WERI-Rb-1 (cell line): ENCODE data around the gene CXADR.
A peak's percentile ranks its signal among the peaks of the same experiment; 100 is the strongest.

Experiments
- DNase-seq: peaks from one replicate; pipeline ENCODE4 v3.0.0-alpha.2; 2020
- H3K27ac ChIP-seq: fragments of 250-450 bp; sonication (Bioruptor Pico); 2 replicates; pipeline ENCODE4 v1.5.1; 2020; ENCODE audit warnings: mild to moderate bottlenecking, moderate library complexity
- H3K27me3 ChIP-seq: fragments of 250-450 bp; sonication (Bioruptor Pico); 2 replicates; pipeline ENCODE4 v1.5.1; 2021; ENCODE audit warnings: mild to moderate bottlenecking, low read depth, moderate library complexity; ENCODE audit not compliant: insufficient read depth, severe bottlenecking
- H3K36me3 ChIP-seq: fragments of 250-450 bp; sonication (Bioruptor Pico); 2 replicates; pipeline ENCODE4 v1.5.1; 2020; ENCODE audit warnings: mild to moderate bottlenecking, moderate library complexity
- H3K4me3 ChIP-seq: 2 replicates; pipeline ENCODE4 v1.5.1; 2011; ENCODE audit warnings: low read depth, mild to moderate bottlenecking, control low read depth, low read length
- H3K9me3 ChIP-seq: fragments of 250-450 bp; sonication (Bioruptor Pico); 2 replicates; pipeline ENCODE4 v1.5.1; 2021; ENCODE audit warnings: mild to moderate bottlenecking, moderate library complexity; ENCODE audit not compliant: severe bottlenecking
- CTCF ChIP-seq: IDR thresholded peaks from 2 replicates; pipeline ENCODE4 v1.5.1; 2011; ENCODE audit warnings: low read depth, mild to moderate bottlenecking, control low read depth, inconsistent platforms, low read length

Gene CXADR

GRCh38 chr21:17578876-17579275 lies 66.0 kb downstream of the CXADR start:
- no peaks in the 10 kb centered on the region for H3K9me3 ChIP-seq
- H3K27ac ChIP-seq: no peak overlapping the region
- no peak overlapping the region for H3K4me3 ChIP-seq
- no peaks in the 10 kb centered on the region for H3K36me3 ChIP-seq
- DNase-seq: no peak
- no peak for TF ChIP-seq CTCF
- no peaks in the 10 kb centered on the region for H3K27me3 ChIP-seq

- H3K9me3 ChIP-seq: no peaks in the 10 kb centered on the region
- no peak for TF ChIP-seq CTCF
- H3K27ac ChIP-seq: no peak overlapping the region
- DNase-seq: no peak
- no peak overlapping the region for H3K4me3 ChIP-seq
- no peaks in the 10 kb centered on the region for H3K27me3 ChIP-seq
- no peaks in the 10 kb centered on the region for H3K36me3 ChIP-seq
These were observed 67.5 kb downstream of the CXADR start for GRCh38 chr21:17580319-17580718.

GRCh38 chr21:17583898-17584297 lies 71.1 kb downstream of the CXADR start:
- H3K9me3 ChIP-seq: no peaks in the 10 kb centered on the region
- no peak for TF ChIP-seq CTCF
- no peak overlapping the region for H3K4me3 ChIP-seq
- H3K27me3 ChIP-seq: no peaks in the 10 kb centered on the region
- H3K27ac ChIP-seq: no peak overlapping the region
- no peak for DNase-seq
- H3K36me3 ChIP-seq: no peaks in the 10 kb centered on the region

GRCh38 chr21:17585875-17586450 lies 73.1 kb downstream of the CXADR start:
- Histone ChIP-seq H3K4me3 (no peak overlapping the region), H3K36me3 (no peaks in the 10 kb centered on the region), H3K9me3 (no peaks in the 10 kb centered on the region), H3K27ac (no peak overlapping the region), H3K27me3 (no peaks in the 10 kb centered on the region)
- DNase-seq: peak; percentile 9
- peak; percentile 19; the same call in 1 of the 2 replicates for TF ChIP-seq CTCF

GRCh38 chr21:17590430-17590829 lies 77.6 kb downstream of the CXADR start:
- H3K9me3 ChIP-seq: no peaks in the 10 kb centered on the region
- no peak overlapping the region for H3K27ac ChIP-seq
- no peaks in the 10 kb centered on the region for H3K27me3 ChIP-seq
- no peak overlapping the region for H3K4me3 ChIP-seq
- TF ChIP-seq CTCF: no peak
- peaks cover 30% of the 10 kb centered on the region for H3K36me3 ChIP-seq
- no peak for DNase-seq

- no peak for TF ChIP-seq CTCF
- Histone ChIP-seq H3K27me3 (no peaks in the 10 kb centered on the region), H3K36me3 (peaks cover 80% of the 10 kb centered on the region), H3K4me3 (no peak overlapping the region), H3K27ac (no peak overlapping the region), H3K9me3 (no peaks in the 10 kb centered on the region)
- no peak for DNase-seq
These were observed 84.8 kb downstream of the CXADR start for GRCh38 chr21:17597680-17598079.
